Activated CD4-positive, alpha-beta T cell treated with anti-CD3 and anti-CD28 coated beads for 36 hours (primary cell): ENCODE results near the gene ANKRD13B. TPM values are rescaled to one million over a fixed set of nuclear protein-coding genes. Genes with fewer than 3 reads are reported as not detected.
A peak's percentile ranks its signal among the peaks of the same experiment; 100 is the strongest.

ENCODE experiments used
- ATAC-seq: fragments of 200-7000 bp; cut with Tn5 transposase; one replicate; pipeline ENCODE4 v1.10.0; 2021; ENCODE audit warnings: mild to moderate bottlenecking, moderate library complexity
- CTCF ChIA-PET: fragments of 350-600 bp; sonication (Branson Sonifier 250); formaldehyde crosslinking; loops from one replicate; lab custom pipeline; 2021; ENCODE audit warnings: antibody characterized with exemption; lab: Charles Lee
- POLR2A ChIA-PET: fragments of 350-600 bp; sonication (Branson Sonifier 250); formaldehyde crosslinking; loops from one replicate; lab custom pipeline; 2021; ENCODE audit warnings: antibody characterized with exemption, inconsistent platforms; lab: Charles Lee
- DNase-seq: peaks from one replicate; pipeline ENCODE4 v3.0.0-alpha.2; 2020
- H3K27ac Mint-ChIP-seq: one replicate; pipeline ENCODE4 v1.8.0; 2021; ENCODE audit warnings: mixed read lengths
- H3K27me3 Mint-ChIP-seq: one replicate; pipeline ENCODE4 v1.8.0; 2021; ENCODE audit warnings: mixed read lengths
- H3K36me3 Mint-ChIP-seq: one replicate; pipeline ENCODE4 v1.8.0; 2021; ENCODE audit warnings: low read depth, mixed read lengths
- H3K4me1 Mint-ChIP-seq: one replicate; pipeline ENCODE4 v1.8.0; 2021; ENCODE audit warnings: mixed read lengths
- H3K4me3 Mint-ChIP-seq: one replicate; pipeline ENCODE4 v1.8.0; 2021; ENCODE audit warnings: mild to moderate bottlenecking, moderate library complexity, mixed read lengths
- H3K9me3 Mint-ChIP-seq: one replicate; pipeline ENCODE4 v1.8.0; 2021; ENCODE audit warnings: low read depth, mixed read lengths
- intact Hi-C, 2 experiments: fragments of 100-400 bp; cut with DNase I in 1 of 2; cut with micrococcal nuclease in 1 of 2; formaldehyde crosslinking; loops; one replicate each; pipeline versions ENCODE4 v1.14.2 to v1.15.1; 2022 to 2024; cut with DNase I, micrococcal nuclease
- total RNA-seq, 2 experiments: library from RNA; stranded (reverse); gene quantifications; one replicate each; pipeline ENCODE4 v1.2.3, GENCODE V29; 2021

Gene ANKRD13B
- total RNA-seq, 2 experiments from 2014 or later: 17.3 to 20.2 TPM

DNA sequence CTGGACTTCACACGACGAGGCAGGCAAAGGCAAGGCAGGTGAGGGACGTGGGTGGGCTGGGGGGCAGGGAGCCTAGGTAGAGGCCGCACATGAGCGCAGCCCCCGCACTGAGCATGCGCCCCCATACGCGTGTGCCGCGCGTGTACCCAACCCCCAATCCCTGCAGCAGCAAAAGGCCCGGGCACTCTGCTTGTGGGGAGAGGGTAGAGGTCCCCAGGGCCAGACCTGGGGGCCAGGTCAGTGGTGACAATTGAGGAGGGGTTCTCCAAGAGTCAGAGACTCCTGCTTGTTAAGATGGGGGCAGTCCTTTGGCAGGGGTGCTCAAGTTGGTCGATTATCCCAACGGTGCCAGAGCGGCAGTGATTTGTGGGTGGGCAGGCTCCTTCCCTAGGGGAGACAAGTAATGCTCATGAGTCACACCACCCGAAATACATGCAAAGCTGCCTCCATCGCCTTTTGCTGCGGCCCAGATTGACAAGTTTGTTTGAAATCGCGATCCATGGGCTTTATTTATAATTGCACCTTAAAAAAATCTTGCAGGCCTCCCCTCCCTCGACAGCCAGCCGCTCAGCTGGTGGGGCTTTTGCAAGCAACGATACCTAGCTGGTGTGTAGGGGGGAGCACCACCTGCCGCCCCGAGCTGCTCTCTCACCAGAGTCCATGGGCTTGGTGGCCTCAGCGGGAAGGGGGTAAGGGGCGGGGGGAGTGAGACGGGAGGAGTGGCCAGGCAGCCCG is 2.4 kb upstream of the ANKRD13B start:
- intact Hi-C loops: loop anchor here (1.0 to 2.0 kb wide), 4 partner anchors 10 to 296 kb away; partner anchors contain the start of genes NUFIP2 (in 1 of the 2) and TAOK1 (in 1 of the 2)
- POLR2A ChIA-PET: interaction anchor here (0.6 to 1.0 kb wide), 4 partner anchors 14 to 1255 kb away, joined by 3 read pairs; partner anchors contain the start of genes ABHD15, IFT20 and TNFAIP1
- no peaks in the 10 kb centered on the region for H3K27me3 Mint-ChIP-seq
- H3K4me3 Mint-ChIP-seq: peak overlapping the region; percentile 83
- peaks cover 58% of the 10 kb centered on the region for H3K4me1 Mint-ChIP-seq
- CTCF ChIA-PET: interaction anchor here (0.6 to 5.0 kb wide), 9 partner anchors 10 to 153 kb away, joined by 3 to 79 read pairs (median 6); partner anchors contain the start of gene TP53I13
- H3K9me3 Mint-ChIP-seq: no peaks in the 10 kb centered on the region
- H3K36me3 Mint-ChIP-seq: peaks cover 5% of the 10 kb centered on the region
- DNase-seq (no peak), ATAC-seq (no peak)
- H3K27ac Mint-ChIP-seq: peak overlapping the region; percentile 88

DNA sequence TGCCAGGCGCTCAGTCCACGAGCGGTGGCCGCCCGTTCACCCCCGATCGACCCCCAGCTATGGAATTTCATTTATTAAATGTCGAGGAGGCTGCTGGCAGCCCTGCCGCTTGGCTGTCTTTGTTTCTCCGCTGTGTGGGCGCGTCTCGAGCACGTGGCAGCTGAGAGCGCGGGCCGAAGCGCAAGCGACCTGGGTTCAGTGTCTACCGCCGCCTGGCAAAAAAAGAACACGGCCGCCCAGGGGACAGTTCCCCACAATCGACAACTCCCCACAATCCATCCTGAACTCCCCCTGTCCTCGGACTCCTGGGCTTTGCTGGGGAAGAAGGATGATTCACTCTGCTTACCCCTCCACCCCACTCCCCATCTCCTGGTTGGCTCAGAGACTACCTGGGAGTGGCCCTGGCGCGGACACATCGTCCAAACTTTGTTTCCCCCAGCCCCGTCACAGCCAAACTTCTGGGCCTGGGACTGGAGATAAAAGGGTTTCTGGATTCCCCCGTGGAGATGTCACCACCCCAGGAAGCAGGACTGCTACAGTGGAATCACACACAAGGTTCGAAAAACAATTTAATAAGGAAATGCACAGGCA is 1.7 kb upstream of the ANKRD13B start:
- Mint-ChIP-seq H3K27ac (peak overlapping the region; percentile 79), H3K4me1 (peaks cover 53% of the 10 kb centered on the region), H3K9me3 (no peaks in the 10 kb centered on the region), H3K27me3 (no peaks in the 10 kb centered on the region), H3K36me3 (peaks cover 5% of the 10 kb centered on the region), H3K4me3 (peak overlapping the region; percentile 83)
- ATAC-seq (peak; percentile 10), DNase-seq (peak; percentile 80)
- POLR2A ChIA-PET: interaction anchor here (0.6 to 1.0 kb wide), 3 partner anchors 15 to 188 kb away, joined by 3 read pairs; partner anchors contain the start of gene ABHD15
- intact Hi-C loops: loop anchor here (1.0 to 2.0 kb wide), 4 partner anchors 11 to 297 kb away; partner anchors contain the start of genes NUFIP2 (in 1 of the 2) and TAOK1 (in 1 of the 2)
- CTCF ChIA-PET: interaction anchor here (0.6 to 5.0 kb wide), 14 partner anchors 9 to 665 kb away, joined by 3 to 79 read pairs (median 5); partner anchors contain the start of gene TP53I13

DNA sequence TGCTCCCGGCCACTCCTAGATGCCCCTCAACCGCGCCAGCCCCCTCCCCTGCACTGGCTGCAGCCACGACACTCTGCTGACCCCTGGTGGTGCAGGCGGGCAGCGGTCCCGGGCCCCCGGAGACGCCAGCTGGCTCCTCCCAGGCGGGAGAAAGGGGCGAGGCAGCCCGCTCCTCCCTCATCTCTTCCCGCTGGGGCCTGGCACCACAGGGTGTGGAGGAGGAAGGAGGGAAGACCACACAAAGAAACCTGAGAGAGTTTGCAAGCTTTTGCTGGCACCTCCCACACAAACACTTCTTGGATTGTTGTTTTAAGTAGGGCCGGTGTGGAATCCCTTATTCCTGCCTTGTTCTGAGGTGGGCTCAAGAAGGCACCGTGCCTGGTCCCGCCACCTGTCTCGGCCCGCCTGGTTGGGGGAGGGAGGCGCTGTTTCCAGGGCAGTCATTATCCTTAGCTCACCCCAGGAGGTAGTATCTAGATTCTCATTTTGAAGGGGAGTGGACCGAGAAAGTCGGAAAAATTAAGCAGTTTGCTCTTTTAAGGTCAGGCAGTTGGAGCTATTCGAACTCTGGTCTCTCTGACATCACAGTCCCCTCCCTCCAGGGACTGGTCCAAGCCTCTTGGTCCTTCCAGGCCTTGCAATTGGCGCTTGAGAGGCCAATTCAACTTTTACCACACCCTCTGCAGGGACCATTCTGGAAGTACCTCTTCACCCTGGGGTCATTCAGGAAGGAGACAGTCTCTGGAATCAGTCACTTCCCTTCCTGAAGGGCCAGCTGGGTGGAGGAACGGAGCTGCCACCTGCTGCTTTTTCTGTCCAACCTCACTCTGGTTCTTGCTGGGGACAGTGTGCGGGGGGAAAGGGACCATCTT is 959 bp upstream of the ANKRD13B start:
- no peaks in the 10 kb centered on the region for H3K27me3 Mint-ChIP-seq
- H3K27ac Mint-ChIP-seq: peak overlapping the region; percentile 79
- intact Hi-C loops: loop anchor here (1.0 to 2.0 kb wide), 4 partner anchors 12 to 298 kb away; partner anchors contain the start of genes NUFIP2 (in 1 of the 2) and TAOK1 (in 1 of the 2)
- peaks cover 5% of the 10 kb centered on the region for H3K36me3 Mint-ChIP-seq
- H3K4me3 Mint-ChIP-seq: peak overlapping the region; percentile 83
- CTCF ChIA-PET: interaction anchor here (0.6 to 5.0 kb wide), 19 partner anchors 9 to 665 kb away, joined by 3 to 79 read pairs (median 3); partner anchors contain the start of genes ABHD15, SSH2 and TP53I13
- POLR2A ChIA-PET: interaction anchor here (0.8 to 1.8 kb wide), 2 partner anchors 22 to 25 kb away, joined by 3 to 10 read pairs; no protein-coding TSS in a partner anchor
- ATAC-seq: peak; percentile 45
- no peaks in the 10 kb centered on the region for H3K9me3 Mint-ChIP-seq
- DNase-seq: peak; percentile 91
- peaks cover 46% of the 10 kb centered on the region for H3K4me1 Mint-ChIP-seq

DNA sequence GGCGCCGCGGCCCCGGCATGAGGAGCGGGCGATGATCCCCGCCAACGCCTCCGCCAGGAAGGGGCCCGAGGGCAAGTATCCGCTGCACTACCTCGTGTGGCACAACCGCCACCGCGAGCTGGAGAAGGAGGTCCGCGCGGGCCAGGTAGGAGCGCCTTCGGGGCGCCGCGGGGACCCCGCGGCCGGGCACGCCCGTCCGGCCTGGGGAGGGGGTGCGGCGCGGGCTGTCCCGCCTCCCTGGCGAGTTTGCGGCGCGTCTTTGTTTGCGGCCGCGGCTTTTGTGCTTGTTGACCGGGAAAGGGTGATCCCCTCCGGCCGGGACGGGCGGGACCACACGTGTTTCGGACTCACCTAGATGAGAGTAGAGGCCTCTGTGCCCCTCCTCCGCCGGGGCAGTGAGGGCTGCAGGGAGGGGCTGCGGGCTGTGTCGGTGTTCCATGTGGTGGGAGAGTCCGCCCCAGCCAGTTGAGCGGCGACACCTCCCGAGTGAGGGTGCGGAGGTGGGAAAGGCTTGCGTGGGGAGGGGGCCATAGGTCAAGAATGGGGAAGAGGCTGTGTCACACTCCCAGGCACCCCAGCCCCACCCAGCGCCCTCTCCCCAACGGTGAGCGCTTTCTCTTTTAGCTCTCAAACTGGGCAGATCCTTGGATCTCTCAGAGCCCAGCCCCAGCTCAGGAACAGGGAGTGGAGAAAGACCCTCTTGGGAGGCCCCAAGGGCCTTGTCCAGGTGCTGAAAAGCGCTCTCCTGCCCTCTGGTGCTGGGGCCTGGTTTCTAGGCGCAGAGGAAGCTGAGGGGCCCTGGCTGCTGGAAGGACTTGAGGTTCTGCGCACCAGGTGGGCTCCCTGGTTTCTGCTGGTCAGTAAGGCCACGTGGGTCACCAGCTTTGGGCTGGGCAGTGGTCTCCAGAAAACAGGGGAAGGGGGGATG is 923 bp downstream of the ANKRD13B start:
- Mint-ChIP-seq H3K4me1 (peaks cover 33% of the 10 kb centered on the region), H3K36me3 (no peaks in the 10 kb centered on the region), H3K9me3 (no peaks in the 10 kb centered on the region), H3K27me3 (no peaks in the 10 kb centered on the region), H3K4me3 (peak overlapping the region; percentile 74), H3K27ac (no peak overlapping the region)
- ChIA-PET CTCF (interaction anchor here (0.9 to 5.0 kb wide), 8 partner anchors 13 to 336 kb away, joined by 3 to 79 read pairs (median 5); partner anchors contain the start of genes ABHD15, SSH2 and TP53I13), POLR2A (interaction anchor here (1.8 kb wide), 1 partner anchor 24 kb away, joined by 10 read pairs; no protein-coding TSS in a partner anchor)
- DNase-seq: peak; percentile 67
- no peak for ATAC-seq
- intact Hi-C loops: no loop called here

DNA sequence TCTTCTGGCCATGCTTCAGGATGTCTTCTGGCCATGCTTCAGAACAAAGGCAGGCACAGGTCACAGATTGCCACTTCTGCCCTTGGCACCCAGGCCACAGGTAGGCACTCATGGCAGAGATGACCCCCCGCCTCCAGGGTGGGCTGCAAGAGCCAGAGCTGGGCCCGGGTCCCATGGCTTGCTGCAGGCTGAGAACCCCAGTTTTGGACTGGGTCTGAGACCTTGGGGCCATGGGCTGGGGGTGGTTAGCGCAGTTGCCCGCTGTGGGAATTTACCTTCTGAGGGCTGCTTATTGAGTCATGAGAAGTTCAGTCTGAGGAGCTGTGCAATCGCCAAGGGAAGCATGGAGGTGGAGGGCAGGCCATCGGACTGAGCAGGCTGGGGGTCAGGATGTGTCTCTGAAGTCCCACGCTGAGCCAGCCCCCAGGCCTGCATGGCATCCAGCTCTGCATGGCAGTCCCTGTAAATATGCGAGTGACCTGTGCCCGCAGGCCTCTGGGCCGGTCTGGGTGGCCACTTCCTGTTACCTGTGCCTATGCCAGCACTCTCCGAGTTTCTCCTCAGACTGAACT is 1.7 kb downstream of the ANKRD13B start:
- ATAC-seq (no peak), DNase-seq (no peak)
- ChIA-PET POLR2A (no interaction called here), CTCF (interaction anchor here (1.3 to 5.0 kb wide), 3 partner anchors 19 to 27 kb away, joined by 5 to 79 read pairs (median 22); partner anchors contain the start of genes ABHD15 and TP53I13)
- Mint-ChIP-seq H3K4me3 (peak overlapping the region; percentile 74), H3K27me3 (no peaks in the 10 kb centered on the region), H3K4me1 (peaks cover 33% of the 10 kb centered on the region), H3K9me3 (no peaks in the 10 kb centered on the region), H3K27ac (no peak overlapping the region), H3K36me3 (no peaks in the 10 kb centered on the region)
- intact Hi-C loops: no loop called here

DNA sequence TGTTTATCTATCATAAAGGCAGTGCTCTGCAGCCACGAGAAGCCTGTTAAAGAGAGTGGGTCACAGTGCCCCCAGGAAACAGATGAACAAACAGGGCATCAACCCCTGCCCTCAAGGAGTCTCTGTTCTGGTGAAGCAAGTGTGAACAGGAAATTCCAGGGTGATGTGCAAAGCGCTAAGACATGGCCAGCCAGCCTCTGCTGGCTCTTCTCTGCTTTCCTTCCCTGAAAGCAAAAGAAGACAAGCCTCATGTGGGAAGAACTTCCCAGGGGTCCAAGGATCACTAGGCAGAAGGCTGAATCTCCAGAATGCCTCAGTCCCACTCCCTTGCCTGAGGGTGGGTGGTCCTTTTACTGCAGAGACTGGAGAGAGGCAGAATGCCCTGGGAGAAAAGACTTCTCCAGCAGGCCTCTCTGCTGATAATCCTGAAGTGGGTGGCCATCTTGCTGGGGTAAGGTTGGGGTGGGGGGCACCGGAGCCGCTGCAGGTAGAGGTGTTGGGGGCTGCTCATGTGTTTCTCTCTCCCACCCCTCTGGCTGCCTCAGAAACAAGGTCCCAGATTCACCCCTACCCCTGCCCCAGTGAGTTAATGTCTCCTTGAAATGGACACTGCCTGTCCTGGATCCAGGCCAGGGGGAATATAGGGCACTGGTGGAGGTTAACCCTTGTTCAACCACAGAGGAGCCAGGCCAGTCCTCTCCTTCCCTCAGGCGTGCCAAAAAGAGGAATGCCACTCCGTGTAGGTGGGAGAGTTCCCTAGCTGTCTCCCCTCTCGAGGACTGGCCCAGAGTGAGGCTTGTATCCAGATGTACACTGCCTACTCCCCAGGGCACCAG is 2.4 kb downstream of the ANKRD13B start:
- no peak overlapping the region for H3K27ac Mint-ChIP-seq
- intact Hi-C loops: no loop called here
- no peaks in the 10 kb centered on the region for H3K27me3 Mint-ChIP-seq
- H3K9me3 Mint-ChIP-seq: no peaks in the 10 kb centered on the region
- no peak for DNase-seq
- ATAC-seq: no peak
- H3K4me3 Mint-ChIP-seq: peak overlapping the region; percentile 74
- H3K4me1 Mint-ChIP-seq: peaks cover 28% of the 10 kb centered on the region
- ChIA-PET CTCF (interaction anchor here (1.3 to 5.0 kb wide), 2 partner anchors 18 to 21 kb away, joined by 5 to 79 read pairs; no protein-coding TSS in a partner anchor), POLR2A (no interaction called here)
- no peaks in the 10 kb centered on the region for H3K36me3 Mint-ChIP-seq

DNA sequence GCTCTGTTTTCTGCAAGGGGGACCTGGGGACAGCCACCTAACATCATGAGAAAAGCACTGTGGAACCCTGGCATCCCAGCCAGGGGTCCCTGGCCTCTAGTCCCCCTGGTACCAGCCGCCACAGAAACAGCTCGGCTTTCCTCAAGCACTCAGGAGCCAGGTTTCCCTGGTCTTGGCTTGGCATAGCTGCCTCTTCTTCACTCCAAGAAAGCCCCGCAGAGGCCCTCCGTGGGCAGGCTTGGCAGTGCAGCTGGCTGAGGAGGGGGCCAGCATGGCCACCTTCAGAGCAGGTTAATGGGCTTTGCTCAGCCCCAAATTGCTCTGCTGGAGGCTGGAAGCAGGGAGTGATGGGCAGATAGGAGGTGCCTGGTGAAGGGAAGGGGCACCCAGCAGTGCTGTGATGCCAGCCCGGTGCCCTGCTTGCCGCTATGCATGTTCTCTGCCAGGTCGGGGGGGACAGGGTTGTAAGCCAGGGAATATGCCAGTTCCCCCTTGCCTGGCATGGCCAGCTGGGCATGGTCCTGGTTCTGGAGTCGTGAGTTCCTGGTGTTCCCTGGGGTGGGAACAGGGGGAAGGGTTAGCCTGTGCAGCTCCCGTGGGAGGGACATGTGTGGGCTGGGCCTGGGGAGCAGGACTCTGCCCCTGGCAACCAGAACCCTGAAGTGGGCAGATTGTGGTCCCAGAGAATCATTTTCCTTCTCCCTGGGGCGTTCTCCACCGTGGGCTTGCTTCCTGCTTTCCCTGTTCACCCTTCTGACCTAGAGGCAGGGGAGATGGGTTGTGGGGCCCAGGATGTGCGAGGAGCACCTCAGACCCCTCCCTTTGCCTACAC is 3.2 kb downstream of the ANKRD13B start:
- CTCF ChIA-PET: interaction anchor here (0.7 kb wide), 2 partner anchors 22 to 183 kb away, joined by 3 to 4 read pairs; no protein-coding TSS in a partner anchor
- H3K9me3 Mint-ChIP-seq: no peaks in the 10 kb centered on the region
- POLR2A ChIA-PET: interaction anchor here (0.9 kb wide), 1 partner anchor 19 kb away, joined by 4 read pairs; no protein-coding TSS in a partner anchor
- H3K4me1 Mint-ChIP-seq: peaks cover 22% of the 10 kb centered on the region
- no peak for ATAC-seq
- no peaks in the 10 kb centered on the region for H3K36me3 Mint-ChIP-seq
- H3K27me3 Mint-ChIP-seq: no peaks in the 10 kb centered on the region
- H3K27ac Mint-ChIP-seq: no peak overlapping the region
- no peak overlapping the region for H3K4me3 Mint-ChIP-seq
- intact Hi-C loops: no loop called here
- no peak for DNase-seq

DNA sequence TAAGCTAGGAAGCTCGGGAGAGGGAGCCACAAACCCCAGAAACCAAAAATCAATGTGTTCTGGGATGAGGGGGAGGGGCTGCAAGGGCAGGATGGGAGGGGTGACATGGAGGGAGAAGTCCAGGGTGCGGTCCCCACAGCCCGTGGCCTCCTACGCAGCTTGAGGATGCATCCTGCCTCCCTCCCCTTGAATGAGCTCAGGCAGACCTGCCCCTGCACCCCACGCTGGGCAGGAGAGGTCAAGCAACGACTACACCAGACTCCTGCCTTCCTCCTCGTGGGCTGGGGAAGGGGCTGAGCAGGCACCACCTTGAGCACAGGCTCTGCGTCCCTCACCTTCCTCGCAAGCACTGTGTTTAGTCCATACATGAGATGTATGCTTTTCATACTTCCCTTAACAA is 3.9 kb downstream of the ANKRD13B start:
- intact Hi-C loops: no loop called here
- Mint-ChIP-seq H3K4me1 (peaks cover 16% of the 10 kb centered on the region), H3K27ac (no peak overlapping the region), H3K9me3 (no peaks in the 10 kb centered on the region), H3K36me3 (no peaks in the 10 kb centered on the region), H3K27me3 (no peaks in the 10 kb centered on the region), H3K4me3 (no peak overlapping the region)
- DNase-seq: no peak
- CTCF ChIA-PET: interaction anchor here (0.6 to 1.0 kb wide), 3 partner anchors 20 to 234 kb away, joined by 3 to 4 read pairs (median 3); no protein-coding TSS in a partner anchor
- ATAC-seq: no peak
- POLR2A ChIA-PET: interaction anchor here (0.9 kb wide), 1 partner anchor 18 kb away, joined by 4 read pairs; no protein-coding TSS in a partner anchor
